IPS-18c (cell line): ENCODE measurements around the gene ARL5C.
"Not testable (repeated sequence)": the region's sequence is repeated elsewhere in the genome, so short reads cannot be mapped to it uniquely, and the experiment has no call there.

Experiments
- H3K4me3 ChIP-seq: 2 replicates; pipeline ENCODE4 v1.7.0; 2013; ENCODE audit warnings: low read depth, mild to moderate bottlenecking, low read length, moderate library complexity; ENCODE audit not compliant: insufficient read depth
- H3K9me3 ChIP-seq: one replicate; pipeline ENCODE4 v1.6.1; 2013; ENCODE audit warnings: mild to moderate bottlenecking, low read length, moderate library complexity; ENCODE audit not compliant: control insufficient read depth, insufficient read depth

ARL5C gene

GRCh38 chr17:39173526-39174274 lies 7.7 kb upstream of the ARL5C start:
- Histone ChIP-seq H3K9me3 (no peaks in the 10 kb centered on the region), H3K4me3 (no peak overlapping the region)

DNA sequence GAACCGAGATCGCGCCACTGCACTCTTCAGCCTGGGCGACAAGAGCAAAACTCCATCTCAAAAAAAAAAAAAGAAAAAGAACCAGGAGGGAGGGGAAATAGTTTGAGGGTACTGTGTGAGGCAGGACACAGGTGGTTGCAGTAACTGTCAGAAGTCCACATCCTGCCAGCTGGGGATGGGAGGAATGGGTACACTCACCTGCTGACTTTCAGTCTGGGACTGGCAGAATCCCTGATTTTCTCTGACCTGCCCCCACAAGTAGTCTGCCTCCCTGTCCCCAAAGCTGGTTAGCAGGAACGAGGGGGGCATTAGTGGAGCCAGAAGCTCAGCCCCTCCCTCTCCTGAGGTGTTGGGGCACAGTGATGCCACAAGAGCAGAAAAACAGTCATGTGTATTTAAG lies 7.1 kb upstream of the ARL5C start:
- Histone ChIP-seq H3K9me3 (no peaks in the 10 kb centered on the region), H3K4me3 (no peak overlapping the region)

DNA sequence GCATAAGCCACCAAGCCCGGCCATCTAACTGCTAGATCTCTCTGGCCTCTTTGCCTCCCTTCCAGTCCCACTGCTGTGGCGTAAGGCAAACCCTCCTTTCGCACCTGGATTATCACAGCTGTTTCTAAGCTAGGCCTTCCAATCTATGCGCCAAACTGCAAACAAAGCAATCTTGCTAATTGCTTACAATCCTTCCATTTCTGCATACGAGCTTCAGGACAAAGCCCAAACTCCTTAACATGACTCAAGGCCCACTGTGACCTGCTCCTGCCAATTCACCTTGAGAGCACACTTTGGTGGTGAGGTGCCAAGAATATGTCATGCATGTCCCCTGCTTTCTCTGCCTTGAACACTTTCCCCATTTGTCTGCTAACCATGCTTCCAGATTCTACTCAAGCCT lies 6.0 kb upstream of the ARL5C start:
- no peaks in the 10 kb centered on the region for H3K9me3 ChIP-seq
- H3K4me3 ChIP-seq, result no peak overlapping the region

- H3K9me3 ChIP-seq, result no peaks in the 10 kb centered on the region
- H3K4me3 ChIP-seq, result no peak overlapping the region
These were observed 4.6 kb upstream of the ARL5C start for GRCh38 chr17:39170558-39170957.

GRCh38 chr17:39170109-39170508 lies 4.1 kb upstream of the ARL5C start:
- H3K4me3 ChIP-seq, result no peak overlapping the region

GRCh38 chr17:39169518-39169917 lies 3.6 kb upstream of the ARL5C start:
- Histone ChIP-seq H3K4me3 (no peak overlapping the region), H3K9me3 (no peaks in the 10 kb centered on the region)

More at GRCh38 chr17:39170109-39170508, 4.1 kb upstream of the ARL5C start:
- no peaks in the 10 kb centered on the region for H3K9me3 ChIP-seq

DNA sequence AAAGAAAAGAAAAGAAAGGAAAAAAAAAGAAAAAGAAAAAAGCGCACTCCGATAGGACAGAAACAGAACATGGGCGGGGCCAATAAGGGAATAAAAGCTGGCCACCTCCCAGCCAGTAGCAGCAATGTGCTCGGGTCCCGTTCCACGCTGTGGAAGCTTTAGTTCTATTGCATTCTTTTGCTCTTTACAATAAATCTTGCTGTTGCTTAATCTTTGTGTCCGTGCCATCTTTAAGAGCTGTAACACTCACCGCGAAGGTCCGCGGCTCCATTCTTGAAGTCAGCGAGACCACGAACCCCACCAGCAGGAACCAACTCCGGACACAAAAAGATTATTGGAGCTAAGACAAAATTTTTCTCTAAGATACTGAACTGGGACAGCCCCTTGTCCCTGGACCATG lies 3.1 kb upstream of the ARL5C start:
- Histone ChIP-seq H3K4me3 (no peak overlapping the region), H3K9me3 (no peaks in the 10 kb centered on the region)

- not testable (repeated sequence) for H3K4me3 ChIP-seq, H3K9me3 ChIP-seq
These were observed 2.5 kb upstream of the ARL5C start for GRCh38 chr17:39168503-39168902.

DNA sequence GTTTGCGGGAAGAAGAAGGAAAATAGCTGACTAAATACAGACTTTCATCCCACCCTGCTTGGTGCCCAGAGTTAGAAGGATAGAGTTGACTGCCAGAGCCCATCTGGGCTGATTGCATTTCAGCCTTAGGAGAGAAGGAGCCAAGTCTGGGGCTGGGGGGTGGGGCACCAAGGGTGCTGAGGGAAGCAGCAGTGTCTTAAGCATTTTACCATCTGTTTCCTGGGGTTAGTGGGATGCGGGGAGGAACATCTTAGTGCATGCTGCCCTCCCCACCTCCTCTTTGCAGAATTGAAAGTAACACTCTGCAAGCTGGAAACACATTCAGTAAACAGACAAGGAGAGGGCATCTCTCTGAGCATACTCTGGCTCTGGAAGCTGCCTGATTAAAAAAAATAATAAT lies 1.5 kb upstream of the ARL5C start:
- no peak overlapping the region for H3K4me3 ChIP-seq
- H3K9me3 ChIP-seq, result no peaks in the 10 kb centered on the region

DNA sequence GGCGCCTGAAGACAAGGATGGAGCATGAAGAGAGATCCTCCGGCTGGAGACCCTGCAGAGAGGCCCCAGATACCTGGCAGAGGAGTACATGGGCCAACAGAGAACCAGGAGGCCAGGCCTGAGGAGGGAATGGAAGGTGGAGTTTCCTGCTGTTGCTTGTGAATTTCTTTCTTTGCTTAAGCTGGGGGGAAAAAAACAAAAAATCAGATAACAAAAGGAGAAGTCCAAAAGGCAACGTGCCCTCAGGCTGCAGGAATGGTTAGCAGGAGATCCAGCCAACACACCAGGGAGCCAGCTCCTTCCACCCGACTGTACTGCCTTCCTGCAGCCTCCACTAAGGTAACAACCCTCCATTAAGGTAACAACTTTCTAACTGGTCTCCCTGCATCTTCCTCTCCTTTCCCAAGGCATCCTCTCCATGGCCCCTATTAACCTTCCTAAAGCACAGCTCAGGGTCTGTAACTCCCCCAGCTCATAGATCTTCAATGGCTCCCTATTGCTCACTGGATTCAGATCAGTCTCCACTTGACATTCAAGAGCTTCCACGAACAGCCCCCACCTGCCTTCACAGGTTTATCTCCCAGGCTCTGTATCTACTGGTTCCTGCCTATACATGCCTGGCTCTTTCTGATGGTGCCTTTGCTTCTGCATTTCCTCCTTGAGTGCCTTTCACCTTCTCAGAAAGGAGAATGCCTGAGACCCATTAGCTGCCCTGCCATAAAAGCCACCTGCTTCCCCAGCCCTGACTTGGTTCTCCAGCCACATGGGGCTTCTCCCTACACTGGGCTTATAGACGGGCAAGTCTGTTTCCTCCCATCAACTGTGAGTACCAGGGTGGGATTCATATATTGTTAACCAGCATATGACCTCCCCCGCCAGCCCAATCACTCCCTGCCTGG lies 725 bp upstream of the ARL5C start:
- no peaks in the 10 kb centered on the region for H3K9me3 ChIP-seq

DNA sequence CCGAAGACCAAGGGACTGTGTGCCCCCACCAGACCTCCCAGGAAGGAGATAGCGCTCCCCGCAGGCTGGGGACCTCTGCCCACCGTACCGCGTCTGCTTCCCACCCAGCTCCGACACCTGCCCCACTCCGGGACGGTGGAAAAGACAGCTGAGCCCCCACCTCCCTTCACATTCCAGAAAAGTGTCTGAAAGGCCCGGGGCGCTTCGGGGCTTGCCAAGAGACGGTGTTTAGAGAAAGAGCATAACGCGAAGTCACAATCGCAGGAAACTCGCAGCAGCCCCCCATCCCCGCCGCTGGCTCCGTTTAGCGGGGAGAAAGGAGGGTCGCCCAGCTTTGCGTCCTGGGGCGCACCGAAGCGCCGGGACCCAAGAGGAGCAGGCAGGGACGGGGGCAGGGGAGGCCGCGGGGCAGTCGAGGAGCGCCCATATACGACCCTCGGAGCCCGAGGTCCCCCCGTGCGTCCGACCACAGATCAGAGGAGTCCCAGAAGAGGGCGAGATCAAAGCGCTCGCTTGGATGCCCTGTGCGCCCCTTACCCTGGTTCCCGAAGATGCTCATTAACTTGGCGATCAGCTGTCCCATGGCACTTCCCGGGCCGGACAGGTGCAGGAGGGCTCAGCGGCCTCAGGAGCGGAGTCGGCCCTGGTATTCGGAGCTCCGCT lies 652 bp downstream of the ARL5C start:
- peak overlapping the region; percentile 69 for H3K4me3 ChIP-seq
- no peaks in the 10 kb centered on the region for H3K9me3 ChIP-seq

More for the DNA sequence above, 725 bp upstream of the ARL5C start:
- no peak overlapping the region for H3K4me3 ChIP-seq

DNA sequence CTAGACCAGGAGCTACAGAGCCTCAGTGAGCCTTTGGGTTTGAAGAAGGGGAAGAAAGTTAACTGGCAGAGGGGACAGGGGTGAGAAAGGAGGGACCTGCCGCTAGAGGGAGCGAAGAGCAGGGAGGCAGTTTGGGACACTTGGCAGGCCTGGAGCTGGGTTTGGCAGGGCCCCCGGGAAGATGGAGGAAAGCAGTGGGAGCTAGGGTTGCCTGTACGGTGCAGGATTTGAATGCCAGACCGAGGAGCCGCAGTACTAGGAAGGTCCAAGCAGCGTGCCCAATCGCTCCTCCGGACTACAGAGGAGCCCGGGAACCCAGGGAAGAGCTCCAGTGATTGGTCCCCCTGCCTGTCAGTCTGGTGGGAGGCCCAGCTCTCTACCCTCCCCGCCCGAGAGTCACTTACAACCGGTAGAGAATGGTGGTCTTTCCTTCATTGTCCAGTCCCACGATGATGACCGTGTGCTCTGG lies 1.3 kb downstream of the ARL5C start:
- no peaks in the 10 kb centered on the region for H3K9me3 ChIP-seq
- H3K4me3 ChIP-seq, result peak overlapping the region; percentile 69

GRCh38 chr17:39161962-39162361 lies 4.0 kb downstream of the ARL5C start:
- no peak overlapping the region for H3K4me3 ChIP-seq
- H3K9me3 ChIP-seq, result no peaks in the 10 kb centered on the region

GRCh38 chr17:39158623-39159022 lies 7.3 kb downstream of the ARL5C start:
- no peaks in the 10 kb centered on the region for H3K9me3 ChIP-seq
- H3K4me3 ChIP-seq, result no peak overlapping the region

- H3K9me3 ChIP-seq, result no peaks in the 10 kb centered on the region
- no peak overlapping the region for H3K4me3 ChIP-seq
These were observed 9.5 kb downstream of the ARL5C start for GRCh38 chr17:39156491-39156890.

- no peaks in the 10 kb centered on the region for H3K9me3 ChIP-seq
- H3K4me3 ChIP-seq, result no peak overlapping the region
These were observed 10.3 kb downstream of the ARL5C start for GRCh38 chr17:39155654-39156053.

- H3K4me3 ChIP-seq, result peak overlapping the region; percentile 83
- H3K9me3 ChIP-seq, result no peaks in the 10 kb centered on the region
These were observed 12.3 kb downstream of the ARL5C start for GRCh38 chr17:39153599-39154051.
